Fibroblast of pulmonary artery (primary cell): ENCODE measurements around the gene LRSAM1.

Experiments used
- DNase-seq: peaks from one replicate; pipeline ENCODE4 v3.0.0-alpha.2; 2010; ENCODE audit warnings: low read depth
- H3K4me3 ChIP-seq: replicated peaks from 2 replicates; pipeline ENCODE4 v1.5.1; 2011; ENCODE audit warnings: low read depth, mild to moderate bottlenecking, control low read depth, low read length, moderate library complexity
- TF ChIP-seq, protein P1 (sequence below): IDR thresholded peaks from 2 replicates; pipeline ENCODE4 v1.5.1; 2011; ENCODE audit warnings: mild to moderate bottlenecking, control low read depth, low read length, inconsistent platforms; ENCODE audit errors: missing control alignments

LRSAM1 gene

DNA sequence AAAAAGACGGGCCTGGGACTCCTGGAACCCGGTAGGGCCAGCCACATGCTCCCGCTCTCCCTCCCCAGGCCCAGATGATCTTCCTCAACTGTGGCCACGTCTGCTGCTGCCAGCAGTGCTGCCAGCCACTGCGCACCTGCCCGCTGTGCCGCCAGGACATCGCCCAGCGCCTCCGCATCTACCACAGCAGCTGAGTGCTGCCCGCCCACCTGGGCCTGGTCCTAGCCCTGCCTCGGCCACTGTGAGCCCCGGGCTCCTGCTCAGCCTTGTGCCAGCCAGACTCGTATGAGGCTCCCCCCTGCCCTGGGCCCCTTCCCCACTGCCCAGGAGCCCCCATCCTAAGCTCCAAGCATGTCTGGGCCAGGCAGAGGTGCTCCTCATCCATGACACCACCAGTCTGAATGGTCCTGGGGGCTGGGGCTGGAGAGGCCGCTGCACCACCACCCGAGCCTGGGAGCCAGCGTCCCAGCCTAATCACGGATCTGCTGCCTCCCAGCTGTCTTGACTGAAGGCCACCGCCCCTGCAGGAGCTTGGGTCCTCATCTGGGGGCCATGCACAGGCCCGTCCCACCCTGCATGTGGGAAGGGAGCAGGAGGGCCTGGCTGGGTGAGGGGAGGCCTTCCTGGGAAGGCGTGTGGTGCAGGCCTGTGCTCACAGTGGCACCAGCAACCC is 51.5 kb downstream of the LRSAM1 start:
- H3K4me3 ChIP-seq, result no peak overlapping the region
- no peak for DNase-seq
- TF ChIP-seq, protein P1, sequence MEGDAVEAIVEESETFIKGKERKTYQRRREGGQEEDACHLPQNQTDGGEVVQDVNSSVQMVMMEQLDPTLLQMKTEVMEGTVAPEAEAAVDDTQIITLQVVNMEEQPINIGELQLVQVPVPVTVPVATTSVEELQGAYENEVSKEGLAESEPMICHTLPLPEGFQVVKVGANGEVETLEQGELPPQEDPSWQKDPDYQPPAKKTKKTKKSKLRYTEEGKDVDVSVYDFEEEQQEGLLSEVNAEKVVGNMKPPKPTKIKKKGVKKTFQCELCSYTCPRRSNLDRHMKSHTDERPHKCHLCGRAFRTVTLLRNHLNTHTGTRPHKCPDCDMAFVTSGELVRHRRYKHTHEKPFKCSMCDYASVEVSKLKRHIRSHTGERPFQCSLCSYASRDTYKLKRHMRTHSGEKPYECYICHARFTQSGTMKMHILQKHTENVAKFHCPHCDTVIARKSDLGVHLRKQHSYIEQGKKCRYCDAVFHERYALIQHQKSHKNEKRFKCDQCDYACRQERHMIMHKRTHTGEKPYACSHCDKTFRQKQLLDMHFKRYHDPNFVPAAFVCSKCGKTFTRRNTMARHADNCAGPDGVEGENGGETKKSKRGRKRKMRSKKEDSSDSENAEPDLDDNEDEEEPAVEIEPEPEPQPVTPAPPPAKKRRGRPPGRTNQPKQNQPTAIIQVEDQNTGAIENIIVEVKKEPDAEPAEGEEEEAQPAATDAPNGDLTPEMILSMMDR, result no peak

DNA sequence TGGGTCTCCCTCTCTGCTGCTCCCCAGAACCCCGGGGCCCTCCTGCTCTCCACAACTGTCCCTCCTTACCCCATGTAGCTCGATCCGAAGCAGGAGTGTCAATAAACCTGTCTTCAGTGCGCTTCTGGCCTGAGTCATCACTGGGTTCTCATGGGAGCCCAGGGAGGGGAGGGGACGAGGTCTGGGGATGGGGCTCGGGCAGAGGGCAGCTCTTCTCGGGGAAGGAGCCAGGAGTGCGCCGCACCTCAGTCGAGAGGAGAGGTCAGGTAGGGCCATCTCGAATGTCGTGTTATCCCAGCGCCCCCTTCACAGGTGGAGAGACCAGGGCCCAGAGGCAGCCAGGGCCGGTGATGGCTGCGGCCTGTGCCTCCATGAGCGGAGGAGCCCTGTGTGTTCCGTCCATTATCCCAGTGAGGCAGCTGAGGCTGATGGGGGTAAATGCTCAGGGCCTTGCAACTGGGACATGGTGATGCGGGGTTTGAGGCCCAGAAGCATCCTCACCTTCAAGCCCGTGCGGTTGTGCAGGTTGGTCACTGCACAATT is 52.1 kb downstream of the LRSAM1 start:
- DNase-seq, result no peak
- H3K4me3 ChIP-seq, result no peak overlapping the region
- TF ChIP-seq, protein P1, result no peak

DNA sequence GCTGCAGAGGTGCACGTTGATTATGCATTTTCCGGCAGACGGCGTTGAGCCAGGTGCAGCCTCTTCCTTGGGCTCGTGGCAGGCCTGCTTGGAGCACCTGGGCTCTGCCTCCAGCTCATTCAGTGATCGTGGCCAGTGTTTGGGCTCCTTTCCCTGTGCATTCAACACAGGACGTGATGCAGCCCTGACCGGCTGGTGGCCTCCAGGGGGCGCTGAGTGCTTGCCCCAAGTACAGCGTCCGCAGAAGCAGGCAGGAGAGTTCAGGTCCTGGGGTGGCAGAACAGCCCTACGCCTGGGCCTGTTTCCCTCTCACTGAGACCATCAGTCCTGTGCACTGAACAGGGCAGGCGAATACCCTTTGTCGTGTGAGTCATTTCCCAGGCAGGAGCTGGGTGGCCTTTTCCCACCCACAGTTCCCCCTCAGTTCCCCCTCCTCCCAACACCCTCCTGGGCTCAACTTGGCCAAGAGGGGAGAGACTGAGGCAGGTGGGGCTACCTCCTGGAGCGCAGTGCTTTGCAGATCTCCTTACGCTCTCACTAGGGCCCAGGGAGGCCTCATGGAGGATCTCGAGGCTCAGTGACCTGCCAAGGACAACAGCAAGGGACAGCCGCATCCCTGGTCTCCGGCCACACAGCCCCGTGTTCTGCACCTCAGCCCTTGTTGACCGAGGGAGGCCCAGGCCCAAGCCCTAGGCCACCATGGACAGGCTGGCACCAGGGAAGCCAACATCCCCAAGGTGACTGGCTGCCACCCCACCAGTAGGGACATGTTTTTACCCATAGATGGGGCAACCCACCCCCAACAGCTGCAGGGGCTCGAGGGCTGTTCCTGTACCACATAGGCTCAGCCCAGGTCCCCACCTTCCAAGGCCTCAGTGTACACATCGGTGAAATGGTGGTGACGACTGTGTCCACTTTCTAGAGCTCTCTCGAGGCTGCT is 52.9 kb downstream of the LRSAM1 start:
- TF ChIP-seq, protein P1, result peak; percentile 88
- no peak overlapping the region for H3K4me3 ChIP-seq
- DNase-seq, result peak; percentile 90

DNA sequence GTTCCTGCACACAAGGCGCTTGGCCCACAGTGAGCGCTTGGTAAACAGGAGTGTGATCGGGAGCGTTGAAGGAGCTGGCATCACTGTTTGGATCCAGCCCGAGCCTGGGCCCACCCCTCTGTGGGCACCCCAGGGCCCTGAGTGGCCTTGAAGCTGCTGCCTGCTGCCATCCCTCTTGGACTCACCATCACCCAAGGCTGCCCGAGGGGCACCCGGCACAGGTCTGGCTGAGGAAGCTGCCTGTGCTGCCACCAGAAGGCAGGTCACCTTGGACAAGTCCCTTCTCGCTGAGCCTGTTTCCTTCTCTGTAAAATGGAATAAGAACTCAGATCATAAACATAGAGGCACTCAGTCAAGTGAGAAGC is 53.6 kb downstream of the LRSAM1 start:
- TF ChIP-seq, protein P1, result no peak
- no peak overlapping the region for H3K4me3 ChIP-seq
- DNase-seq, result no peak

DNA sequence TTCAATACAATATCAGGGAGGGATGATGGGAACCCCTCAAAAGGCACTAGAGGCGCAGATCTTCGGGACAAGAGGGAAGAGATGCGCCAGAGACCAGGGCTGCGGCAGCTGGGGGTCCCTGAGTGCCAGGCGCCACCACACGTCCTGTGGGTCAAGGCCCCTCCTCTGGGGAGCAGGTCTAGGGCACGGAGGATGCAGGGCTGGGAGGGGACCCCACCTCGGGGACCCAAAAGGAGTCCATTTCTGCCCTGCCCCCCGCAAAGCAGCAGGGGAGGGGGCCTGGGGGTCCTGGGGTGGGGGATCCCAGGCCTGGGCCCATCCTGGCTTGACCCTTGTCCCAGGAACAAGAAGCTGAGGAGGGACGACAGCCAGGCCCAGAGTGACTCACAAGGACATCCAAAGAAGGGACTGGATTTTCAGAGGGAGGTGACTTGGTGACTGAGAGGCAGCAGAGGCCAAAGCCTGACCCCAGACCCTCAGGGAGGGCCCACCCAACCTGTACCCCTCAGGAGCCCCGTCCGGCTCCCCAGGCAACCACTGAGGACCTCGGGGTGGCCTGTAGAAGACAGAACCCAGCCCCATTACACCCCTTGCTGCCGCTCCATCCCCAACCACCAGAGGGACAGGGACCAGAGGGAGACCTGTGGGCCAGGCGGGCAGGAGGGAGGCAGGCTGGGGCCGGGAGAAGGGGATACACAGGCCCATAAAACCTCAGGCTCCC is 54.2 kb downstream of the LRSAM1 start:
- DNase-seq, result peak; percentile 43
- TF ChIP-seq, protein P1, result peak; percentile 56
- H3K4me3 ChIP-seq, result no peak overlapping the region

DNA sequence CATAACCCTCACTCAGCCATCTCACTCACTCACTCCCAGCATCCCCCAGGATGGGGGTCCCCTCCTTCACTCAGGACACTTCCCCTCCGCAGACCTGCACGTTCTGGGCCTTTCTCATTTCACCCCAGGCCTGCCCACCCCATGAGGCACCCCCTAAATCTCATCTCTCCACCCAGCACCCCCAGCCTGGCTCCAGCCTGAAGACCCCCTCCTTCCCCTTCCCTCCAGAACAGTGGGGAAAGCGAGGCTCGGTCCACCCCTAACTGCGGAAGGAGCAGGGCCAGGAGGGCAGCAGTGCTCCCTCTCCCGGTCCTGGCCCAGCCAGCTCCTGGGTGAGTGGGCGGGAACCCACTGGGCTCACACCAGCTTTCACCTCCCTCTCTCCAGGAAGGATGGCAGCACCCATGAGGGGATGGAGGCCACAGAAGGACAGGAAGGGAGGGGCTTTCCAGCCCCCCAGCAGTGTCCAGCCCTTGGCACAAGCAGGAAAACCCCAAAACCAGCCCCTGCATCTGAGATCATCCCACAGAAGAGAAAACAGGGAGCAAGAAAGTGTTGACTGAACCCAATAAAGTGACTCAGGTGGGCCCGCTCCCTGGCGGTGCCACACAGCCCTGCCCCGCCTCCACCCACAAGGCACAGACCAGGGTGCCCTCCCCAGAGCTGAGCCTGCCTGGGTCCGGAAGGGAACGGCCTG is 55.0 kb downstream of the LRSAM1 start:
- H3K4me3 ChIP-seq, result no peak overlapping the region
- DNase-seq, result no peak
- TF ChIP-seq, protein P1, result no peak
